ENCODE data around the gene EXOSC3. TPM values are rescaled to one million over a fixed set of nuclear protein-coding genes. Genes with fewer than 3 reads are reported as not detected.
A peak's percentile ranks its signal among the peaks of the same experiment; 100 is the strongest.

The EXOSC3 gene
- total and polyA plus RNA-seq, 7 donors: 12.9 to 48.9 (median 18.3) TPM

- no peak overlapping the region for H3K4me3 ChIP-seq
- no peaks in the 10 kb centered on the region for H3K27me3 ChIP-seq (ENCODE audit: insufficient read depth in 3 of 3, low read length in 2 of 3)
- H3K27ac ChIP-seq: no peak overlapping the region
- H3K36me3 ChIP-seq (ENCODE audit: insufficient read depth in 1 of 2, low read depth in 1 of 2): no peaks in the 10 kb centered on the region
- no peaks in the 10 kb centered on the region for H3K4me1 ChIP-seq
- no peaks in the 10 kb centered on the region for H3K9me3 ChIP-seq
- ATAC-seq (no peak), DNase-seq (no peak)
- 79 to 88% (median 82%) methylated on average over 6 of the region's 6 CpGs for WGBS, 3 donors
- intact Hi-C loops (cut with DNase I): loop anchor here in 1 of 2 donors (5.0 kb wide), 1 partner anchor 51 kb away; the partner anchor contains the start of gene DCAF10
- no peak for TF ChIP-seq CTCF (IDR thresholded peaks at IDR 0.05)
These were observed 33.7 kb downstream of the EXOSC3 start for GRCh38 chr9:37751186-37751585.

GRCh38 chr9:37749129-37749528 is 35.7 kb downstream of the EXOSC3 start:
- Histone ChIP-seq H3K4me3 (no peak overlapping the region), H3K4me1 (no peaks in the 10 kb centered on the region), H3K27ac (no peak overlapping the region), H3K36me3 (ENCODE audit: insufficient read depth in 1 of 2, low read depth in 1 of 2) (no peaks in the 10 kb centered on the region), H3K27me3 (ENCODE audit: insufficient read depth in 3 of 3, low read length in 2 of 3) (no peaks in the 10 kb centered on the region), H3K9me3 (no peaks in the 10 kb centered on the region)
- 76 to 81% (median 81%) methylated on average over 5 of the region's 5 CpGs for WGBS, 3 donors
- DNase-seq (no peak), ATAC-seq (no peak)
- TF ChIP-seq CTCF (IDR thresholded peaks at IDR 0.05): no peak
- intact Hi-C loops (cut with DNase I): loop anchor here (5.0 to 10.0 kb wide), 4 partner anchors 167 to 646 kb away; partner anchors contain the start of gene ALDH1B1 (in 1 of the 2)

GRCh38 chr9:37747271-37747753 is 37.6 kb downstream of the EXOSC3 start:
- 34 to 42% (median 34%) methylated on average over 3 of the region's 3 CpGs for WGBS, 3 donors
- ATAC-seq: peak; percentile 73 to 92 (median 82)
- H3K27ac ChIP-seq: no peak overlapping the region
- no peaks in the 10 kb centered on the region for H3K4me1 ChIP-seq
- no peaks in the 10 kb centered on the region for H3K36me3 ChIP-seq (ENCODE audit: insufficient read depth in 1 of 2, low read depth in 1 of 2)
- DNase-seq: peak in 1 of 2 donors; percentile 49
- H3K4me3 ChIP-seq: no peak overlapping the region
- TF ChIP-seq CTCF (IDR thresholded peaks at IDR 0.05): peak; percentile 89
- intact Hi-C loops (cut with DNase I): loop anchor here (5.0 to 10.0 kb wide), 4 partner anchors 165 to 647 kb away; partner anchors contain the start of gene ALDH1B1 (in 1 of the 2)
- no peaks in the 10 kb centered on the region for H3K27me3 ChIP-seq (ENCODE audit: insufficient read depth in 3 of 3, low read length in 2 of 3)
- no peaks in the 10 kb centered on the region for H3K9me3 ChIP-seq

DNA sequence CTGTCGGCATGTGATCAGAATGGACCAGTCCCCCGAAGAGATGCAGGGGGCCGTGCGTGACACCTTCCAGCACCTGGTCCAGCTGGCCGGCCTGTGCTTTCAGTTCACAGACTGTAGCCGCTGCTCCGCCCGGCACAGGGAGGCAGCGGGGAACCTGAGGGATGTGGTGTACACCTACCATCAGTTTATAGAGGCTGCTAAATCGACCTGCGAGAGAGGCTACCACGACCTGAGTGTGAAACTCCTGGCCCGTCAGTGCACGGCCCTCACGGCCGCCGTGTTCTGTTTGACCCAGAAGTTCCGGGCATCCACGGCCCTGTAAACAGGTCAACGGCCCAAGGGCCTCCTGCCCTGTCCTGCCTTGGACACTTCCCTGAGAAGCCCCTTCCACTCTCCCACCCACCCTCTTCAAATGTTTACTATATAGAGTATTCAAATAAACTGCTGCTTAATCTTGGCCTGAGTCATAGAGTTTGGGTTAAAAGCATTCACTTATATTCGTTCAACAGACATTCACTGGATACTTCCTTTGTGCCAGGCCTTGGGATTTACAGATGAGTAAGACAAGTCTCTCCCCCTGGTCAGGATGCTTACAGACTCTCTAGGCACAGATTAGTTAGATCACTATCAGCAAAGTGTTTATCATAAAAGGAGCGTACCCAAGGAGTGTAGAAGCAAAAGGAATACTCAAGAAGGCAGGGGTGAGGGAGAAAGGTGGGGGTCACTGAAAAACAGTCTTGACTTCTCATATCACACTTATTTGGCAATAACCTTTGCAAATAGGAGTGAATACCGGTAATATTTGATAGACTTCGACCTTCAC is 38.2 kb downstream of the EXOSC3 start:
- Histone ChIP-seq H3K4me1 (no peaks in the 10 kb centered on the region), H3K4me3 (no peak overlapping the region), H3K36me3 (ENCODE audit: insufficient read depth in 1 of 2, low read depth in 1 of 2) (peaks cover 0 to 4% of the 10 kb centered on the region in 2 donors), H3K27ac (no peak overlapping the region), H3K27me3 (ENCODE audit: insufficient read depth in 3 of 3, low read length in 2 of 3) (no peaks in the 10 kb centered on the region), H3K9me3 (no peaks in the 10 kb centered on the region)
- ATAC-seq (peak in 3 of 4 donors; percentile 10 to 24 (median 11)), DNase-seq (no peak)
- TF ChIP-seq CTCF (IDR thresholded peaks at IDR 0.05): no peak
- 56 to 73% (median 58%) methylated on average over 24 of the region's 24 CpGs for WGBS, 3 donors
- intact Hi-C loops (cut with DNase I): loop anchor here (5.0 to 10.0 kb wide), 4 partner anchors 164 to 648 kb away; partner anchors contain the start of gene ALDH1B1 (in 1 of the 2)
